ENCODE data around the gene CITED4. TPM values are rescaled to one million over a fixed set of nuclear protein-coding genes. Genes with fewer than 3 reads are reported as not detected.

Gene CITED4
- total and polyA plus RNA-seq, 3 donors from 2014 or later: 20.1 to 124 (median 79.0) TPM

- Histone ChIP-seq H3K4me1 (peaks cover 3% of the 10 kb centered on the region), H3K36me3 (ENCODE audit: low read depth, missing control alignments) (no peaks in the 10 kb centered on the region), H3K4me3 (no peak overlapping the region), H3K9me3 (no peaks in the 10 kb centered on the region), H3K27ac (no peak overlapping the region), H3K27me3 (no peaks in the 10 kb centered on the region)
- WGBS, 2 donors: 70 to 74% methylated on average over 13 of the region's 13 CpGs
- TF ChIP-seq CTCF (IDR thresholded peaks at IDR 0.05) (no peak), POLR2A (IDR thresholded peaks at IDR 0.05) (no peak)
- DNase-seq: no peak
- intact Hi-C loops (cut with DNase I; ENCODE audit: low total_unique reads): no loop called here
Observed at GRCh38 chr1:40853113-40853884, 8.9 kb downstream of the CITED4 start.

- H3K4me3 ChIP-seq: no peak overlapping the region
- 81 to 99% methylated on average over 6 of the region's 6 CpGs for WGBS, 2 donors
- DNase-seq: no peak
- no peaks in the 10 kb centered on the region for H3K9me3 ChIP-seq
- intact Hi-C loops (cut with DNase I; ENCODE audit: low total_unique reads): no loop called here
- no peaks in the 10 kb centered on the region for H3K27me3 ChIP-seq
- H3K4me1 ChIP-seq: peaks cover 3% of the 10 kb centered on the region
- H3K36me3 ChIP-seq (ENCODE audit: low read depth, missing control alignments): no peaks in the 10 kb centered on the region
- H3K27ac ChIP-seq: no peak overlapping the region
- TF ChIP-seq POLR2A (IDR thresholded peaks at IDR 0.05): no peak
Observed at GRCh38 chr1:40851643-40852042, 10.5 kb downstream of the CITED4 start.

- H3K27me3 ChIP-seq: no peaks in the 10 kb centered on the region
- intact Hi-C loops (cut with DNase I; ENCODE audit: low total_unique reads): loop anchor here (5.0 to 10.0 kb wide), 2 partner anchors 75 to 102 kb away; no protein-coding TSS in a partner anchor
- H3K36me3 ChIP-seq (ENCODE audit: low read depth, missing control alignments): no peaks in the 10 kb centered on the region
- no peak overlapping the region for H3K27ac ChIP-seq
- WGBS, 2 donors: 40 to 45% methylated on average over 12 of the region's 12 CpGs
- H3K4me1 ChIP-seq: peaks cover 3% of the 10 kb centered on the region
- no peaks in the 10 kb centered on the region for H3K9me3 ChIP-seq
- peak; percentile 83 for DNase-seq
- TF ChIP-seq CTCF (IDR thresholded peaks at IDR 0.05) (peak; percentile 70 to 94 (median 88)), POLR2A (IDR thresholded peaks at IDR 0.05) (no peak)
- no peak overlapping the region for H3K4me3 ChIP-seq
Observed at GRCh38 chr1:40849801-40850592, 12.2 kb downstream of the CITED4 start.

GRCh38 chr1:40848530-40849189, 13.5 kb downstream of the CITED4 start:
- H3K27ac ChIP-seq: no peak overlapping the region
- no peaks in the 10 kb centered on the region for H3K36me3 ChIP-seq (ENCODE audit: low read depth, missing control alignments)
- no peak overlapping the region for H3K4me3 ChIP-seq
- intact Hi-C loops (cut with DNase I; ENCODE audit: low total_unique reads): loop anchor here (5.0 to 10.0 kb wide), 2 partner anchors 74 to 104 kb away; no protein-coding TSS in a partner anchor
- peaks cover 3% of the 10 kb centered on the region for H3K4me1 ChIP-seq
- no peaks in the 10 kb centered on the region for H3K9me3 ChIP-seq
- DNase-seq: peak; percentile 76
- H3K27me3 ChIP-seq: no peaks in the 10 kb centered on the region
- WGBS, 2 donors: 52 to 58% methylated on average over 6 of the region's 6 CpGs
- TF ChIP-seq POLR2A (IDR thresholded peaks at IDR 0.05): no peak
- peak; percentile 75 to 89 (median 84) for TF ChIP-seq CTCF (IDR thresholded peaks at IDR 0.05)

Measured in testis (tissue), 3 donors.